HG03469 (cell line): ENCODE results near the gene RGL4.
"Not testable (repeated sequence)": the region's sequence is repeated elsewhere in the genome, so short reads cannot be mapped to it uniquely, and the experiment has no call there.

Experiments
- ATAC-seq: cut with Tn5 transposase; IDR thresholded peaks from one replicate; pipeline ENCODE4 v1.9.1; 2021; ENCODE audit warnings: mild to moderate bottlenecking, moderate library complexity, moderate number of reproducible peaks; ENCODE audit not compliant: unreplicated experiment

Gene RGL4

DNA sequence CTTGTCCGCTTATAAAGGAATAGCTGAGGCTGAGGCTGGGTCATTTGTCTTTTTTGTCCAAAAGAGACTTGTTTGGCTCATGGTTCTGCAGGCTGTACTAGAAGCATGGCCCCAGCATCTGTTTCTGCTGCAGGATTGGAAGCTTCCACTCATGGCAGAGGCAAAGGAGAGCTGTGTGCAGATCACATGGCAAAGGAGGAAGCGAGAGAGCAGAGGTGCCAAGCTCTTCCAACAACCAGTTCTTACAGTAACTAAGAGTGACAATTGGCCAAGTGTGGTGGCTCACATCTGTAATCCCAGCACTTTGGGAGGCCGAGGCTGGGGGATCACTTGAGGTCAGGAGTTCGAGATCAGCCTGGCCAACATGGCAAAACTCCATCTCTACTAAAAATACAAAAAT is 37.3 kb downstream of the RGL4 start:
- not testable (repeated sequence) for ATAC-seq

DNA sequence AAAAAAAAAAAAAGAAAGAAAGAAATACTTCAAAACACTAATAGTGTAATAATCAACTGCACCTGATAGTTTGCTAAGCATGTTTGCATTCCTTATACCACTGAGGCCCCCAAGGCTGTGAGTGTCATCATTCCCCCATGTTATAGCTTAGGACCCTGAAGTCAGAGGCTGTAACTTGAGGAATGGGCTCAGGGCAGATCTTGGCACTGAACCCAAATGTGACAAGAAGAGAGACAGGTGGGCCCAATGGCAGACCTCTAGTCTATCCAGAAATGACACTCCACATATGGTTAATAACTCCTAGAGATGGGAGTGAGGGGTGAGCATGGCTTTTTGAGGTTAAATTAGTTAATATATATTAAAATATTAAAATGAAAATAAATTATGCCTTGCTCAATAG is 46.9 kb downstream of the RGL4 start:
- ATAC-seq = no peak

DNA sequence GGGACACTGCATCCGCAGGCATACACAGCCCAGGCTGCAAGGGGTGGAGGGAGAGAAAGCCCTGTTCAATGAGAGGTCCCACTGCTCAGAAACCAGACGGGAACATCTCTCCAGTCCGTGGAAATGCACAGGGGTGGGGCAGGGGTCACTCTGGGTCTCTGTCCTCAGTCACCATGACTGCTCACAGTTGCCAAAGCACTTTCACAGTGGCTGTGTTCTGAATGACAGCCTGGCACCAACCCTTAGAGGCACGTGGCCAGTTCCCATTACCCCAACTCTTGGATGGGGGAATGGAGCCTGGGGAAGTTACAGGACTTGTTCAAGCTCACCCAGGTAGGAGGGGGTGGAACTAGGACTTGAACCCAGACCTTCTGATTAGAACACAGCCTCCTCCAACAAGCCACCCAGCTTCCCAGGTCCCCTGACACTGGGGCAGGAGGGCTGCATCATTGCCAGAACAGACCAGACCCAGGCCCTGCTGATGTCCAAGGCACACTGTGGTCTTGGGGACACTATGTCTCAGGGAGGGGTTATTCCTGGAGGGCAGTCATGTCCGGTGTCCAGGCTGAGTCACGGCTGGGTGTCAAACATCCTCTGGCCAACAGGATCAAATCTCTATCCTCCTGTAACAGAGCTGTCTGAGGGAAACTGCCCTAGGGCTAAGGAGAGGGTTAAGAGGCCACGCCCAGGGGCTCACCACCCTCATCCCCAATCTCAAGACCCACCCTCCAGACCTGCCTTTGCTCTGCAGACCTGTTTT is 51.9 kb downstream of the RGL4 start:
- no peak for ATAC-seq

DNA sequence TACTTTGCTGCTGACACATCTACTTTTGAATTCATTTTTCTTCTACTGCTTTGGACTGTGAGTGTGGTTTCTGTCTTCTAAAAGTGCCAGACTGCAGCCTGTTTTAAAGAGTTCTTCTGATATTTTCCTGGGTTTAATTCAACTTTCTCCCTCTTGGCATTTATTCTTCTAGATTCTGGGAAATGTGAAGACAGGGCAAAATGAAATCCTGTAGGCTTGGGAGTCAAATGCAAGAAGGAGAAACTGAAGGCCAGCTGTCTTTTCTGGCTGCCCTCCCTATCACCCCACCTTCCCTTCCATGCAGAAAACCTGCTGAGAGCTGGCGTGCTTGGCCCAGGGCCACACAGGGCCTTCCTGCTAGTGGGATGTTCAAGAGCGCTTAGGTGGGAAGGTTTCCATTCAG is 52.5 kb downstream of the RGL4 start:
- no peak for ATAC-seq

DNA sequence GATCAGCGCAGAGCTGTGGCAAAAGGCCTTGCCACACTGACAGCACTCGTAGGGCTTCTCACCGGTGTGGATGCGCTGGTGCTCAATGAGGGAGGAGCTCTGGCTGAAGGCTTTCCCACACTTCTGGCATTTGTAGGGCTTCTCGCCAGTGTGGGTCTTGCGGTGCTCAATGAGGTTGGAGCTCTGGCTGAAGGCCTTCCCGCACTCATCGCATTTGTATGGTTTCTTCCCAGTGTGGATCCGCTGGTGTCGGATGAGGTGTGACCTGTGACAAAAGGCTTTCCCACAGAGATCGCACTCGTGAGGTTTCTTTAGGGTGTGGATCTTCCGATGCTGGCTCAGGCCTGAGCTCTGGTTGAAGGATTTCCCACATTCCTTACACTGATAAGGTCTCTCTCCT is 53.2 kb downstream of the RGL4 start:
- no peak for ATAC-seq

DNA sequence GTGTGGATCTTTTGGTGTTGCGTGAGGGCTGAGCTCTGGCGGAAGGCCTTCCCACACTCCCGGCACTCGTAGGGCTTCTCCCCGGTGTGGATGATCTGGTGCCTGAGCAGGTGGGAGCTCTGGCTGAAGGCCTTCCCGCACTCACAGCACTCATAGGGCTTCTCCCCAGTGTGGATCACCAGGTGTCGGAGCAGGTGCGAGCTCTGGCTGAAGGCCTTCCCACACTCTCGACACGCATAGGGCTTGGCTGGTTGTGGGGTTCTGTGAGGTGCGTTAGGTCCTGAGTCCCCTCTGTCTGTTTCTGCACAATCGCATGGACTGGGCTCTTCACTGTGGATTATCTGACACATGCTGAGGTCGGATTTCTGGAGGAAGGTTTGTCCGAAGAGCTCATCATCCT is 53.7 kb downstream of the RGL4 start:
- ATAC-seq = no peak

DNA sequence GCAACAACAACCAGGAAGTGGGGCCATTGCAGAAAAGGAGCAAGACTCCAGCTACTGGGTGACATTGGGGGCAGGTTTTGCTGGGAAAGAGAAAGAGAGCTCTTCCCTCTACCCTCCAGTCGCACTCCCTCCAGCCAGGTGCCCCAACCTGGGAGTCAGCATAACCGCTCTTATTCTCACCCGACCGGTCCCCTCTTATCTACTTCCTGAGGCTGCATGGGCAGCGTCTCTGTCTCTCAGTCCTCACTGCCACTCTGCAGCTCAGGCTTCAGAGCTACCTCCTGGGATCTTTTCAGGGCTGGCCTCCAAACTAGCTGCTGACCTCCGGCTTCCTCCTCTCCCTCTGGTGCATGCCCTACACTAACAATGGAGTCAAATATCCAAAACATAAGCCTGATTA is 55.0 kb downstream of the RGL4 start:
- no peak for ATAC-seq
